Daoy (cell line): ENCODE data around the gene CBY1. TPM values are rescaled to one million over a fixed set of nuclear protein-coding genes. Genes with fewer than 3 reads are reported as not detected.

Experiments
- total RNA-seq: library from RNA; depleted of rRNA; stranded (reverse); fragments of >200 nt; shearing (Covaris generic); gene quantifications from 2 replicates; pipeline ENCODE4 v1.2.3, GENCODE V29; 2014; rRNA removed

CBY1 gene
- total RNA-seq, 1 experiment from 2014 or later: 21.8 TPM

Other genes starting within 250 kb of the CBY1 start
- 0.80 and 2.1 TPM in 2 replicates for gene KCNJ4, start 201.4 kb upstream of the CBY1 start, total RNA-seq
- gene KDELR3, start 188.5 kb upstream of the CBY1 start, total RNA-seq: 17.5 and 18.5 TPM in 2 replicates
- gene DDX17, start 150.3 kb upstream of the CBY1 start, total RNA-seq: 297 and 331 TPM in 2 replicates
- gene DMC1, start 86.5 kb upstream of the CBY1 start, total RNA-seq: 0.06 TPM in 1 of 2 replicates, not detected in the other
- 0.06 and 0.80 TPM in 2 replicates for gene FAM227A, start 246 bp upstream of the CBY1 start, total RNA-seq
- 70.4 and 79.0 TPM in 2 replicates for gene TOMM22, start 25.3 kb downstream of the CBY1 start, total RNA-seq
- 45.2 and 51.5 TPM in 2 replicates for gene JOSD1, start 44.3 kb downstream of the CBY1 start, total RNA-seq
- gene GTPBP1, start 49.3 kb downstream of the CBY1 start, total RNA-seq: 16.5 and 23.5 TPM in 2 replicates
- 64.7 and 89.9 TPM in 2 replicates for gene SUN2, start 99.4 kb downstream of the CBY1 start, total RNA-seq
- 10.7 and 11.6 TPM in 2 replicates for gene DNAL4, start 137.5 kb downstream of the CBY1 start, total RNA-seq
- gene NPTXR, start 187.4 kb downstream of the CBY1 start, total RNA-seq: 1.5 and 3.7 TPM in 2 replicates
- 25.5 and 32.5 TPM in 2 replicates for gene CBX6, start 215.6 kb downstream of the CBY1 start, total RNA-seq